Stimulated activated naive CD4-positive, alpha-beta T cell treated with Interleukin-2 at 50 U/mL for 16 hours (primary cell): ENCODE data around the gene PTHLH.
A peak's percentile ranks its signal among the peaks of the same experiment; 100 is the strongest.

Source experiments
- DNase-seq: peaks from one replicate; lab custom pipeline; 2025; lab: John Stamatoyannopoulos, UW

PTHLH gene

GRCh38 chr12:27974735-27975221 lies 2.2 kb upstream of the PTHLH start:
- no peak for DNase-seq

- DNase-seq, result no peak
These were observed 956 bp upstream of the PTHLH start for GRCh38 chr12:27973487-27973890.

GRCh38 chr12:27971606-27972005 lies 927 bp downstream of the PTHLH start:
- DNase-seq, result no peak

GRCh38 chr12:27971121-27971489 lies 1.4 kb downstream of the PTHLH start:
- no peak for DNase-seq

- DNase-seq, result no peak
These were observed 2.0 kb downstream of the PTHLH start for GRCh38 chr12:27970401-27971120.

- peak; percentile 60 for DNase-seq
These were observed 2.7 kb downstream of the PTHLH start for GRCh38 chr12:27969624-27970400.

GRCh38 chr12:27968972-27969623 lies 3.4 kb downstream of the PTHLH start:
- no peak for DNase-seq

GRCh38 chr12:27967551-27968054 lies 4.9 kb downstream of the PTHLH start:
- DNase-seq, result no peak

GRCh38 chr12:27966870-27967269 lies 5.7 kb downstream of the PTHLH start:
- DNase-seq, result no peak

- DNase-seq, result no peak
These were observed 6.6 kb downstream of the PTHLH start for GRCh38 chr12:27965966-27966365.

GRCh38 chr12:27965411-27965810 lies 7.1 kb downstream of the PTHLH start:
- no peak for DNase-seq

- no peak for DNase-seq
These were observed 8.4 kb downstream of the PTHLH start for GRCh38 chr12:27964123-27964522.

- no peak for DNase-seq
These were observed 11.7 kb downstream of the PTHLH start for GRCh38 chr12:27960821-27961220.

- DNase-seq, result no peak
These were observed 13.9 kb downstream of the PTHLH start for GRCh38 chr12:27958675-27959074.

GRCh38 chr12:27957366-27957765 lies 15.2 kb downstream of the PTHLH start:
- no peak for DNase-seq

GRCh38 chr12:27953817-27954216 lies 18.7 kb downstream of the PTHLH start:
- DNase-seq, result no peak

- no peak for DNase-seq
These were observed 19.2 kb downstream of the PTHLH start for GRCh38 chr12:27953348-27953747.

- DNase-seq, result no peak
These were observed 20.0 kb downstream of the PTHLH start for GRCh38 chr12:27952510-27952909.

GRCh38 chr12:27951898-27952297 lies 20.6 kb downstream of the PTHLH start:
- DNase-seq, result no peak

- no peak for DNase-seq
These were observed 26.1 kb downstream of the PTHLH start for GRCh38 chr12:27946421-27946820.

GRCh38 chr12:27940756-27941402 lies 31.7 kb downstream of the PTHLH start:
- DNase-seq, result peak; percentile 70

GRCh38 chr12:27940245-27940644 lies 32.3 kb downstream of the PTHLH start:
- DNase-seq, result no peak
